ENCODE data around the gene TECPR2.

Gene TECPR2

GRCh38 chr14:102472791-102473150, 110.0 kb downstream of the TECPR2 start:
- no peak for DNase-seq

GRCh38 chr14:102473559-102473958, 110.8 kb downstream of the TECPR2 start:
- no peak for DNase-seq

- DNase-seq: no peak
Observed at GRCh38 chr14:102474934-102475333, 112.2 kb downstream of the TECPR2 start.

- DNase-seq: no peak
Observed at GRCh38 chr14:102479107-102479506, 116.4 kb downstream of the TECPR2 start.

- DNase-seq: no peak
Observed at GRCh38 chr14:102479777-102480176, 117.0 kb downstream of the TECPR2 start.

GRCh38 chr14:102481371-102481770, 118.6 kb downstream of the TECPR2 start:
- no peak for DNase-seq

- no peak for DNase-seq
Observed at GRCh38 chr14:102481791-102482238, 119.1 kb downstream of the TECPR2 start.

- no peak for DNase-seq
Observed at GRCh38 chr14:102484316-102484715, 121.6 kb downstream of the TECPR2 start.

- DNase-seq: no peak
Observed at GRCh38 chr14:102485693-102486512, 123.2 kb downstream of the TECPR2 start.

- DNase-seq: no peak
Observed at GRCh38 chr14:102486513-102487203, 123.9 kb downstream of the TECPR2 start.

GRCh38 chr14:102487204-102487577, 124.5 kb downstream of the TECPR2 start:
- DNase-seq: no peak

- no peak for DNase-seq
Observed at GRCh38 chr14:102490456-102490855, 127.7 kb downstream of the TECPR2 start.

- DNase-seq: no peak
Observed at GRCh38 chr14:102491366-102491765, 128.6 kb downstream of the TECPR2 start.

GRCh38 chr14:102491786-102492530, 129.2 kb downstream of the TECPR2 start:
- DNase-seq: no peak

- DNase-seq: no peak
Observed at GRCh38 chr14:102492531-102492910, 129.8 kb downstream of the TECPR2 start.

- no peak for DNase-seq
Observed at GRCh38 chr14:102493096-102493495, 130.4 kb downstream of the TECPR2 start.

GRCh38 chr14:102493585-102493984, 130.8 kb downstream of the TECPR2 start:
- DNase-seq: no peak

- DNase-seq: no peak
Observed at GRCh38 chr14:102495491-102496330, 133.0 kb downstream of the TECPR2 start.

GRCh38 chr14:102496331-102496691, 133.6 kb downstream of the TECPR2 start:
- no peak for DNase-seq

GRCh38 chr14:102496958-102497744, 134.4 kb downstream of the TECPR2 start:
- no peak for DNase-seq

GRCh38 chr14:102497998-102498677, 135.4 kb downstream of the TECPR2 start:
- DNase-seq: no peak
